Spleen (tissue), 11 donors: ENCODE data around the gene PGP. TPM values are rescaled to one million over a fixed set of nuclear protein-coding genes. Genes with fewer than 3 reads are reported as not detected.

Source experiments
- DNase-seq: peaks from one replicate; pipeline ENCODE4 v3.0.0-alpha.2; 2020
- H3K27ac ChIP-seq, 8 donors: fragments of 200-600 bp; sonication (generic) in 7 of 8; 1 replicate in 4 of 8; 2 replicates in 4 of 8; pipeline versions ENCODE4 v1.5.0 to v1.8.0; 2016 to 2021; ENCODE audit warnings: inconsistent platforms in 4 of 8, mild to moderate bottlenecking in 4 of 8, moderate library complexity in 1 of 8
- H3K27me3 ChIP-seq, 7 donors: fragments of 200-600 bp; sonication (generic) in 6 of 7; replicated peaks in 1 of 7; 1 replicate in 4 of 7; 2 replicates in 3 of 7; pipeline versions ENCODE4 v1.5.0 to v1.8.0; 2016 to 2021; ENCODE audit warnings: inconsistent platforms in 3 of 7, mild to moderate bottlenecking in 1 of 7
- H3K36me3 ChIP-seq, 6 donors: fragments of 200-600 bp; sonication (generic) in 5 of 6; 1 replicate in 4 of 6; 2 replicates in 2 of 6; pipeline versions ENCODE4 v1.5.0 to v1.8.0; 2016 to 2021; ENCODE audit warnings: inconsistent platforms in 2 of 6
- H3K4me1 ChIP-seq, 6 donors: fragments of 200-600 bp; sonication (generic) in 5 of 6; 1 replicate in 3 of 6; 2 replicates in 3 of 6; pipeline versions ENCODE4 v1.5.0 to v1.8.0; 2016 to 2021; ENCODE audit warnings: inconsistent platforms in 3 of 6
- H3K4me3 ChIP-seq, 8 donors: fragments of 200-600 bp; sonication (generic) in 7 of 8; 1 replicate in 4 of 8; 2 replicates in 4 of 8; pipeline versions ENCODE4 v1.5.0 to v1.8.0; 2016 to 2021; ENCODE audit warnings: inconsistent platforms in 4 of 8, mild to moderate bottlenecking in 4 of 8, moderate library complexity in 2 of 8
- H3K9me3 ChIP-seq, 8 donors: fragments of 200-600 bp; sonication (generic) in 7 of 8; 1 replicate in 4 of 8; 2 replicates in 4 of 8; pipeline versions ENCODE4 v1.5.0 to v1.8.0; 2016 to 2021; ENCODE audit warnings: inconsistent platforms in 4 of 8
- CTCF ChIP-seq, 11 experiments: fragments of 200-600 bp in 7 of 11; fragments of 450-650 bp in 4 of 11; sonication (generic) in 4 of 11; IDR thresholded peaks in 8 of 11; conservative IDR thresholded peaks in 3 of 11; 1 replicate in 7 of 11; 2 replicates in 4 of 11; pipeline versions ENCODE4 v1.4.0 to v1.8.0; 2016 to 2021; ENCODE audit warnings: antibody characterized with exemption in 11 of 11, inconsistent platforms in 4 of 11, mild to moderate bottlenecking in 1 of 11
- POLR2A ChIP-seq, 3 donors: fragments of 450-650 bp; IDR thresholded peaks; one replicate each; pipeline ENCODE4 v1.5.1; 2017; ENCODE audit warnings: antibody characterized with exemption in 3 of 3, mild to moderate bottlenecking in 1 of 3
- POLR2AphosphoS5 ChIP-seq, 3 donors: sonication (generic); formaldehyde crosslinking; IDR thresholded peaks; one replicate each; pipeline ENCODE4 v1.5.1; 2017; ENCODE audit warnings: antibody characterized with exemption in 3 of 3
- WGBS, 5 donors: extraction: QIAGEN DNeasy Blood & Tissue Kit in 3 of 5; methylation state at CpG; one replicate each; pipeline versions ENCODE4 v1.1.5 to v1.1.7; 2013 to 2018; 5-methylcytosine and 5-hydroxymethylcytosine counted together
- intact Hi-C: fragments of 100-400 bp; cut with DNase I; formaldehyde crosslinking; loops from one replicate; pipeline ENCODE4 v1.15.0; 2023; ENCODE audit warnings: low total_unique reads
- polyA plus RNA-seq, 3 donors: library from polyadenylated mRNA; stranded (reverse); fragments of 200-250 nt; gene quantifications; one replicate each; pipeline ENCODE4 v1.2.1, GENCODE V29; 2013
- total RNA-seq, 7 donors: library from RNA; depleted of rRNA in 3 of 7; stranded (reverse); fragments of >200 nt in 3 of 7; fragmentation: NEBNext Ultra II Directional in 4 of 7; extraction: Animal tissue kit (Norgen Biotek cat#: 25700) in 4 of 7; gene quantifications; one replicate each; pipeline versions ENCODE4 v1.1.0 to v1.2.1, GENCODE V29; 2016 to 2021
- donor health status: healthy with polysubstance abuse.
- donor health status: DM: no; HTN: no; CAD: no; lungs with moderate emphysema.
- donor health status: DM: no; HTN: no; CAD: no.
- donor health status: Bipolar disorder and iron deficiency.
- donor health status: healthy.
- donor health status: DM: no; HTN: no; CAD: no.
- donor health status: DM: yes; HTN: yes; CAD: no.

The PGP gene
- total and polyA plus RNA-seq, 10 donors = 9.3 to 20.2 (median 13.7) TPM

GRCh38 chr16:2244926-2245795 lies 30.5 kb upstream of the PGP start:
- DNase-seq = no peak
- Histone ChIP-seq H3K4me3 (no peak overlapping the region), H3K4me1 (peaks cover 2 to 29% (median 7%) of the 10 kb centered on the region in 6 donors), H3K27ac (no peak overlapping the region), H3K27me3 (no peaks in the 10 kb centered on the region), H3K9me3 (no peaks in the 10 kb centered on the region), H3K36me3 (peaks cover 0 to 70% (median 46%) of the 10 kb centered on the region in 6 donors)
- intact Hi-C loops = no loop called here
- TF ChIP-seq CTCF (IDR thresholded peaks at IDR 0.05 in 8 of 11, conservative IDR thresholded peaks at IDR 0.05 in 3 of 11) (no peak), POLR2AphosphoS5 (IDR thresholded peaks at IDR 0.05) (no peak), POLR2A (IDR thresholded peaks at IDR 0.05) (no peak)
- WGBS, 5 donors = 93 to 96% (median 94%) methylated on average over 30 of the region's 30 CpGs

- H3K36me3 ChIP-seq = peaks cover 0 to 78% (median 46%) of the 10 kb centered on the region in 6 donors
- intact Hi-C loops = no loop called here
- no peaks in the 10 kb centered on the region for H3K9me3 ChIP-seq
- H3K4me3 ChIP-seq = no peak overlapping the region
- DNase-seq = no peak
- H3K27me3 ChIP-seq = no peaks in the 10 kb centered on the region
- WGBS, 5 donors = 85 to 90% (median 88%) methylated on average over 9 to 17 of the region's 17 CpGs
- H3K27ac ChIP-seq = no peak overlapping the region
- peaks cover 0 to 21% (median under 1%) of the 10 kb centered on the region in 6 donors for H3K4me1 ChIP-seq
- TF ChIP-seq POLR2AphosphoS5 (IDR thresholded peaks at IDR 0.05) (no peak), CTCF (IDR thresholded peaks at IDR 0.05 in 8 of 11, conservative IDR thresholded peaks at IDR 0.05 in 3 of 11) (no peak), POLR2A (IDR thresholded peaks at IDR 0.05) (no peak)
Measured at GRCh38 chr16:2244301-2244700, 29.7 kb upstream of the PGP start.

GRCh38 chr16:2243781-2244180 lies 29.1 kb upstream of the PGP start:
- H3K27me3 ChIP-seq = no peaks in the 10 kb centered on the region
- no peak overlapping the region for H3K27ac ChIP-seq
- no peak for DNase-seq
- H3K36me3 ChIP-seq = peaks cover 0 to 83% (median 46%) of the 10 kb centered on the region in 6 donors
- intact Hi-C loops = no loop called here
- 85 to 97% (median 93%) methylated on average over 10 to 11 of the region's 11 CpGs for WGBS, 5 donors
- H3K4me3 ChIP-seq = no peak overlapping the region
- peaks cover 0 to 17% (median 0%) of the 10 kb centered on the region in 6 donors for H3K4me1 ChIP-seq
- TF ChIP-seq CTCF (IDR thresholded peaks at IDR 0.05 in 8 of 11, conservative IDR thresholded peaks at IDR 0.05 in 3 of 11) (no peak), POLR2AphosphoS5 (IDR thresholded peaks at IDR 0.05) (no peak), POLR2A (IDR thresholded peaks at IDR 0.05) (no peak)
- no peaks in the 10 kb centered on the region for H3K9me3 ChIP-seq

- Histone ChIP-seq H3K27me3 (peaks cover 0 to 3% (median 1%) of the 10 kb centered on the region in 7 donors), H3K4me3 (no peak overlapping the region), H3K27ac (no peak overlapping the region), H3K4me1 (peaks cover 0 to 16% (median under 1%) of the 10 kb centered on the region in 6 donors), H3K9me3 (no peaks in the 10 kb centered on the region), H3K36me3 (peaks cover 0 to 86% (median 46%) of the 10 kb centered on the region in 6 donors)
- intact Hi-C loops = no loop called here
- DNase-seq = no peak
- 92 to 98% (median 96%) methylated on average over 5 to 19 of the region's 19 CpGs for WGBS, 5 donors
- TF ChIP-seq CTCF (IDR thresholded peaks at IDR 0.05 in 8 of 11, conservative IDR thresholded peaks at IDR 0.05 in 3 of 11) (no peak), POLR2AphosphoS5 (IDR thresholded peaks at IDR 0.05) (peak in 1 of 3 donors; percentile 34)
Measured at GRCh38 chr16:2243031-2243528, 28.4 kb upstream of the PGP start.
